ENCODE results near the gene ERCC3.
"Not testable (repeated sequence)": the region's sequence is repeated elsewhere in the genome, so short reads cannot be mapped to it uniquely, and the experiment has no call there.

Gene ERCC3

DNA sequence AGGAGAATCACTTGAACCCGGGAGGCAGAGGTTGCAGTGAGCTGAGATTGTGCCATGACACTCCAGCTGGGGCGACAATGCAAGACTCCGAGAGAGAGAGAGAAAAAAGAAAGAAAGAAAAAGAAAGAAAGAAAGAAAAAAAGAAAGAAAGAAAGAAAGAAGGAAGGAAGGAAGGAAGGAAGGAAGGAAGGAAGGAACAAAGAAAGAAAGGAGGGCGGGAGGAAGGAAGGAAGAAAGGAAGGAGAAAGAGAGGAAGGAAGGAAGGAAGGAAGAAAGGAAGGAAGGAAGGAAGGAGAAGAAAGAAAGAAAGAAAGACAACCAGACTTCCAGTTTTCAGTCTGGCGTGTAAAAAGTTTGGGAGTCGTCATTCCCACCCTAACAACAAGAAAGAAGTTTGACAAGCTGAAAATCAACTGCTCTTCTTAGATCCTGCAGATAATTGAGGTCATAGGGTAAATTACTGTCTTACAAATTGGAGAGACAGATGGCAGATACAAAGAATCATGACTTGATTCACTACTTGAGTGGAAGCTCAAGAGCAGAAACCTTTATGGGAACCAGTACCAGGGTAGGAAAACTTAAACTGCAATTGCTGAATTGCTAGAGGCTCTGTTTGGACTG, 58.8 kb downstream of the ERCC3 start:
- no peak for DNase-seq (ENCODE audit: low spot score)
- Histone ChIP-seq H3K4me3 (no peak overlapping the region), H3K27ac (no peak overlapping the region)
- TF ChIP-seq, protein P1, sequence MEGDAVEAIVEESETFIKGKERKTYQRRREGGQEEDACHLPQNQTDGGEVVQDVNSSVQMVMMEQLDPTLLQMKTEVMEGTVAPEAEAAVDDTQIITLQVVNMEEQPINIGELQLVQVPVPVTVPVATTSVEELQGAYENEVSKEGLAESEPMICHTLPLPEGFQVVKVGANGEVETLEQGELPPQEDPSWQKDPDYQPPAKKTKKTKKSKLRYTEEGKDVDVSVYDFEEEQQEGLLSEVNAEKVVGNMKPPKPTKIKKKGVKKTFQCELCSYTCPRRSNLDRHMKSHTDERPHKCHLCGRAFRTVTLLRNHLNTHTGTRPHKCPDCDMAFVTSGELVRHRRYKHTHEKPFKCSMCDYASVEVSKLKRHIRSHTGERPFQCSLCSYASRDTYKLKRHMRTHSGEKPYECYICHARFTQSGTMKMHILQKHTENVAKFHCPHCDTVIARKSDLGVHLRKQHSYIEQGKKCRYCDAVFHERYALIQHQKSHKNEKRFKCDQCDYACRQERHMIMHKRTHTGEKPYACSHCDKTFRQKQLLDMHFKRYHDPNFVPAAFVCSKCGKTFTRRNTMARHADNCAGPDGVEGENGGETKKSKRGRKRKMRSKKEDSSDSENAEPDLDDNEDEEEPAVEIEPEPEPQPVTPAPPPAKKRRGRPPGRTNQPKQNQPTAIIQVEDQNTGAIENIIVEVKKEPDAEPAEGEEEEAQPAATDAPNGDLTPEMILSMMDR (IDR thresholded peaks at IDR 0.05), result no peak

DNA sequence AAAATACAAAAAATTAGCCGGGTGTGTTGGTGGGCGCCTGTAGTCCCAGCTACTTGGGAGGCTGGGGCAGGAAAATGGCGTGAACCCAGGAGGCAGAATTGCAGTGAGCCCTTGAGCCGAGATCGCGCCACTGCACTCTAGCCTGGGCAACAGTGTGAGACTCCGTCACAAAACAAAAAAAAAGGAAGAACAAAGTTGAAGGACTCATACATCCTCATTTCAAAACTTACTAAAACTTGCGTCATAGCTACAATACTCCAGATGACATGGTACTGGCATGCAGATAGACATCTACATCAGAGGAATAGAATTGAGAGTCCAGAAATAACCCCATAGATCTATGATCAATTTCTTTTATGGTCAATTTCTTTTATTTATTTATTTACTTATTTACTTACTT, 60.2 kb downstream of the ERCC3 start:
- no peak overlapping the region for H3K4me3 ChIP-seq
- TF ChIP-seq, protein P1 (IDR thresholded peaks at IDR 0.05), result no peak
- no peak for DNase-seq (ENCODE audit: low spot score)

DNA sequence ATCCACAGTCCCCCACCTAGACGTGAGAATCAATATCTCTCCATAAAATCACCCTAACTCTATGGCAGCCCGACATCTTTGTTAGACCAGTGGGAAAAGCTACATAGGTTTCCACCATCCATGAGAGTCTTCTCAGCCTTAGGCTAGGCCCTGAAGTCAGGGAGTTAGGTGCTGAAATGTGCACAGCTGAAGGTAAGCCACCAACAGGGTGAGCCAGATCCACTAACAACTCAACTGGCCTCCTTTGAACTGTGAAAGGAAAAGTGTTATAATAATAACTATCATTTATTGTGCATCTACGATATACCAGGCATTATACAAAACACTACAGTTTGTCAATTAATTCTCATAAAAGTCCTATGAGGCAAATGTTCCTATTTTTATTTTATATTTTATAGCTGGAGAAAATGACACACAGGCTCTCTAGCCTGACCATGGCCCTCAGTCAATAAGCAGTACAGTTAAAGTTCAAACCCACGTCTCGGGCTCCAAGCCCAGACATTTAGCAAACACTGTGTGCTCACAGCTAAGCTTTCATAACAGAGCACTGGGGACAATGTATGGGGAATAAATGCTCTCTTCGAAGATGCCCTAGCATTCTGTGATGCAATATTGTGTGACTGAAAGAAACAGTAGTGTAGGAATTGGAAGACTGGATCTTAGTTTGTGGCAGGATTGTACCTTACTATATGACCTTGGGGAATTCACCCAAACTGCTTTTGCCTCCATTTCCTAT, 62.6 kb downstream of the ERCC3 start:
- no peak for DNase-seq (ENCODE audit: low spot score)
- Histone ChIP-seq H3K27ac (no peak overlapping the region), H3K4me3 (no peak overlapping the region)
- TF ChIP-seq, protein P1 (IDR thresholded peaks at IDR 0.05), result no peak

More for the DNA sequence above, 60.2 kb downstream of the ERCC3 start:
- no peak overlapping the region for H3K27ac ChIP-seq

DNA sequence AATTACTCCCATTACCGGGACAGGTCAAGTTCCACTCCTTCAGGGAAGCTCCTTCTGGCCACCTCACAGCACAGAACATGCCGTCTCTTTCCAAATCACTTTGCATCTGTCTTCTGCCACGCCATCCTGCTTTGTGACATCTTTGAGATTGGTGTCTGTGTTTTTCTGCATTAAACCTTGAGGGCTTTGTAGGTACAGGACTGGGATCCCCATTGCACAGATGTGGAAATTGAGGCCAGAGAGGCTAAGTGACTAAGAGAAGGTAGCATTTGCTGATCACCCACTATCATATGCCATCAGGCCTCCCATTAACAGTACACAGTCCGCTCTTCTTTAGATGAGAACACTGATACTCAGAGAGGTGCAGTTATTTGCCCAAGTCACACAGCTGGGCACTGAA, 64.4 kb downstream of the ERCC3 start:
- no peak overlapping the region for H3K4me3 ChIP-seq
- H3K27ac ChIP-seq, result no peak overlapping the region
- no peak for DNase-seq (ENCODE audit: low spot score)
- TF ChIP-seq, protein P1 (IDR thresholded peaks at IDR 0.05), result no peak

DNA sequence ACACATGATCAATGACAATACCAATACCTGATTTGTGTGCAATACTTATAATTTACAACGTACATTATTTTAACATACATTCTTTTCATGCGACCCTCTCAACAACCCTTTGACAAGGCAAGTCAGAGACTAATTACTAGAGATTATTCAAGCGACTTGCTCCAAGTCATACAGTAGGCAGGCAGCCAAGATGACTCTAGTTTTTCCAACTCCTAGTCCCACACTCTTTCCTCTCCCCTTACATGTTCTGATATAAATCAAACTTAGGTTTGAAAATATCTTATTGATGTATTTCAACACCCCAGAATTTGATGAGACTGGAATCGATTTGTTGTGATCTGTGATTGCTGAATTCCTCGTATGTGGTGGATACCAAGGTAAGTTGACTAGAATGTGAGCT, 65.8 kb downstream of the ERCC3 start:
- TF ChIP-seq, protein P1 (IDR thresholded peaks at IDR 0.05), result no peak
- no peak for DNase-seq (ENCODE audit: low spot score)
- Histone ChIP-seq H3K27ac (no peak overlapping the region), H3K4me3 (no peak overlapping the region)

DNA sequence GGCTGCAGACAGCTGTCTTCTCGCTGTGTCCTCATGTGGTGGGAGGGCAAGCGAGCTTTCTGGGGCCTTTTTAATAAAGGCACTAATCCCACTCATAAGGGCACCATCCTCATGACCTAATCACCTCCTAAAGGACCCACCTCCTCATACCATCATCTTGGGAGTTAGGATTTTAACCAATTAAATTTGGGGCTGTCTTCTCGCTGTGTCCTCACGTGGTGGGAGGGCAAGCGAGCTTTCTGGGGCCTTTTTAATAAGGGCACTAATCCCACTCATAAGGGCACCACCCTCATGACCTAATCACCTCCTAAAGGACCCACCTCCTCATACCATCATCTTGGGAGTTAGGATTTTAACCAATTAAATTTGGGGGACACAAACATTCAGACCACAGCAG, 66.7 kb downstream of the ERCC3 start:
- not testable (repeated sequence) for H3K27ac ChIP-seq; H3K4me3 ChIP-seq; DNase-seq (ENCODE audit: low spot score)

DNA sequence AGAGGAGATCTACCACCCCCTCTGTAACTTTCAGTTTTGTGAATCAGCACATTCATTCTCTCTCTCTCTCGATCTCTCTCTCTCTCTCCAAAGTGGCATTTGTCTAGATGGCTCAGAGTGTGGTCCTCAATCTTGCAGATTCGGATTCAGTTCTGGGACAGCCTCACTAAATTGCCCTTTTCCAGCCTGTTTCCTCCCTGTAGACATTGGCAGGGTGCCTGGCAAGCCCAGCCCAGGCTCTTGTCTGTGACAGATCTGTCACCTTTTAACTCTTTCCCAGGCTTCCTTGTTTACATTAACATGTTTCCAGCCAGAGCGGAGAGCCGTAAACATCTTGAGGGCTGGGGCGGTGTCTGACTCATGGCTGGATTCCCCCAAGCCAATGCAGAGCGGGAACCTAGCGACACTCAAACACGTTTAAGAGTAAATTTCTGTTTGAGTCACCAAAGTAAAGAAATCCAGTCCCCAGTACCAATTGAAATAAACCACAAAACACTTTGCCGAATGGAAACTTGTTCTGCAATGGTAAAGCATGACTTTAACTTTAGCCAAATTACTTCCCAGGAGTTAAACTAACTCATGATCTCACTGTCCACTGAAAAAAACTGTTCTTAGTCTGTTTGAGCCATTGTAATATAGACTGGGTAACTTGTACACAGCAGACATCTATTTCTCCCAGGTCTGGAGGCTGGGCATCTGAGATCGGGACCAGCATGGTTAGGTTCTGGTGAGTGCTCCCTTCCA, 67.3 kb downstream of the ERCC3 start:
- H3K4me3 ChIP-seq, result peak overlapping the region; percentile 40
- DNase-seq (ENCODE audit: low spot score), result no peak
- H3K27ac ChIP-seq, result no peak overlapping the region

More for the DNA sequence above, 67.3 kb downstream of the ERCC3 start:
- TF ChIP-seq, protein P1 (IDR thresholded peaks at IDR 0.05), result no peak

Measured in coronary artery (tissue), 2 donors.